Gastroesophageal sphincter (tissue), 3 donors: ENCODE results near the gene SMS.

Source experiments
- CTCF ChIP-seq, 4 experiments: fragments of 200-600 bp in 2 of 4; fragments of 450-650 bp in 2 of 4; sonication (generic) in 1 of 4; IDR thresholded peaks; one replicate each; pipeline ENCODE4 v1.5.1; 2017 to 2019; ENCODE audit warnings: antibody characterized with exemption in 4 of 4, mild to moderate bottlenecking in 2 of 4, moderate library complexity in 2 of 4
- POLR2A ChIP-seq, 2 donors: fragments of 450-650 bp; IDR thresholded peaks; one replicate each; pipeline ENCODE4 v1.6.1; 2017; ENCODE audit warnings: antibody characterized with exemption in 2 of 2, mild to moderate bottlenecking in 2 of 2, moderate library complexity in 1 of 2
- POLR2AphosphoS5 ChIP-seq: sonication (generic); formaldehyde crosslinking; IDR thresholded peaks from one replicate; pipeline ENCODE4 v1.6.1; 2017; ENCODE audit warnings: antibody characterized with exemption

- no peak for TF ChIP-seq CTCF (IDR thresholded peaks at IDR 0.05)
- no peak for TF ChIP-seq POLR2AphosphoS5
- no peak for TF ChIP-seq POLR2A (IDR thresholded peaks at IDR 0.05)
Observed at GRCh38 chrX:21986596-21986995, 46.1 kb downstream of the SMS start.
